Erythroblast (primary cell): Measurements from ENCODE around the gene TP53AIP1.

Experiments
- GATA1 ChIP-seq: IDR thresholded peaks from 2 replicates; pipeline ENCODE4 v1.6.1; 2011; ENCODE audit warnings: low read depth, mild to moderate bottlenecking, control low read depth, low read length, moderate library complexity
- POLR2A ChIP-seq: IDR thresholded peaks from 2 replicates; pipeline ENCODE4 v1.6.1; 2011; ENCODE audit warnings: mild to moderate bottlenecking, low read length

DNA sequence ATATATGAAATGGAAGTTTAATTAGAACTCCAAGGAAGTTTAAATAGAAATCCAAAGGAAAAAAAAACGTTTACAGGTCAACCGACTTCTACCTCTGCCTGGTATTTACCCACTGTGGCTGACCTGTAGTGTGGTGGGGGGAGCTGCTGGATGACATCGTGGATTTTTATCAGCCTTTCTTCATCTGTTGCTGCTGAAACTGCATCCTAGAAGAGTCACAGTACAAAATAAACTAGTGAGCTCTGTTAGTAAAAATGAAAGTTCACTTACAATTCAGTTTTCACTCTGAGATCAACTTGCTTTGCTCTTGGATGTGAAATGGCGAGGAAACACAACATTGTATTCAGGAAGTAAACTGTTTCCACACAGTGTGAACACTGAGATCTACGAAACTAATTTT is 43.2 kb upstream of the TP53AIP1 start:
- no peak for TF ChIP-seq POLR2A
- TF ChIP-seq GATA1, result no peak
